GM23338 (cell line): ENCODE measurements around the gene GRID1. TPM values are rescaled to one million over a fixed set of nuclear protein-coding genes. Genes with fewer than 3 reads are reported as not detected.

ENCODE experiments used
- ATAC-seq: fragments of 200-7000 bp; cut with Tn5 transposase; 3 replicates; pipeline ENCODE4 v1.9.1; 2020
- DNase-seq: peaks from one replicate; pipeline ENCODE4 v3.0.0-alpha.2; 2015; ENCODE audit warnings: low spot score
- H2AFZ ChIP-seq: fragments of 200-600 bp; sonication (generic); 2 replicates; pipeline ENCODE4 v1.8.0; 2016; ENCODE audit warnings: antibody characterized with exemption, mild to moderate bottlenecking, moderate library complexity
- H3F3A ChIP-seq: fragments of 200-600 bp; sonication (generic); replicated peaks from 2 replicates; pipeline ENCODE4 v1.8.0; 2017; ENCODE audit warnings: antibody characterized with exemption, mixed run types, low read depth
- H3K27ac ChIP-seq: fragments of 200-600 bp; sonication (generic); 2 replicates; pipeline ENCODE4 v1.6.1; 2016; ENCODE audit warnings: low read depth
- H3K27me3 ChIP-seq: fragments of 200-600 bp; sonication (generic); 2 replicates; pipeline ENCODE4 v1.8.0; 2016; ENCODE audit warnings: mild to moderate bottlenecking, mixed run types, moderate library complexity; ENCODE audit not compliant: insufficient read depth
- H3K36me3 ChIP-seq: fragments of 200-600 bp; sonication (generic); 2 replicates; pipeline ENCODE4 v1.8.0; 2016; ENCODE audit warnings: mild to moderate bottlenecking; ENCODE audit not compliant: insufficient read depth
- H3K4me1 ChIP-seq: fragments of 200-600 bp; sonication (generic); 2 replicates; pipeline ENCODE4 v1.8.0; 2016; ENCODE audit warnings: mild to moderate bottlenecking, moderate library complexity; ENCODE audit not compliant: insufficient read depth
- H3K4me2 ChIP-seq: fragments of 200-600 bp; sonication (generic); 2 replicates; pipeline ENCODE4 v1.7.1; 2017; ENCODE audit warnings: mixed run types
- H3K4me3 ChIP-seq: fragments of 200-600 bp; sonication (generic); 2 replicates; pipeline ENCODE4 v1.6.1; 2016; ENCODE audit warnings: mixed run types
- H3K79me2 ChIP-seq: fragments of 200-600 bp; sonication (generic); replicated peaks from 2 replicates; pipeline ENCODE4 v1.8.0; 2017; ENCODE audit warnings: mild to moderate bottlenecking; ENCODE audit not compliant: insufficient read depth
- H3K9me2 ChIP-seq: fragments of 200-600 bp; sonication (generic); 2 replicates; pipeline ENCODE4 v1.8.0; 2017; ENCODE audit not compliant: insufficient read depth
- H4K20me1 ChIP-seq: fragments of 200-600 bp; sonication (generic); replicated peaks from 2 replicates; pipeline ENCODE4 v1.8.0; 2017; ENCODE audit warnings: mild to moderate bottlenecking; ENCODE audit not compliant: insufficient read depth
- H3K27ac Mint-ChIP-seq: 2 replicates; pipeline ENCODE4 v1.8.0; 2020; ENCODE audit warnings: inconsistent platforms, mild to moderate bottlenecking, moderate library complexity, mixed read lengths
- H3K27me3 Mint-ChIP-seq: 3 replicates; pipeline ENCODE4 v1.8.0; 2022; ENCODE audit warnings: low read depth, mild to moderate bottlenecking, moderate library complexity, mixed read lengths, inconsistent platforms; ENCODE audit not compliant: insufficient read depth, poor library complexity
- H3K36me3 Mint-ChIP-seq: 3 replicates; pipeline ENCODE4 v1.8.0; 2021; ENCODE audit warnings: low read depth, mild to moderate bottlenecking, inconsistent platforms, moderate library complexity, mixed read lengths
- H3K4me1 Mint-ChIP-seq: 3 replicates; pipeline ENCODE4 v1.8.0; 2020; ENCODE audit warnings: mild to moderate bottlenecking, inconsistent platforms, mixed read lengths
- H3K4me3 Mint-ChIP-seq: 3 replicates; pipeline ENCODE4 v1.8.0; 2021; ENCODE audit warnings: moderate library complexity, mild to moderate bottlenecking, inconsistent platforms, mixed read lengths
- H3K9me3 Mint-ChIP-seq: 3 replicates; pipeline ENCODE4 v1.8.0; 2020; ENCODE audit warnings: moderate library complexity, mild to moderate bottlenecking, inconsistent platforms, mixed read lengths
- CREB1 ChIP-seq: fragments of 250-450 bp; sonication (Bioruptor Pico); IDR thresholded peaks from 2 replicates; pipeline ENCODE4 v1.5.0; 2020; ENCODE audit warnings: low read depth, mild to moderate bottlenecking, moderate library complexity
- EZH2 ChIP-seq: fragments of 200-600 bp; sonication (generic); IDR thresholded peaks from one replicate; pipeline ENCODE4 v1.8.0; 2017; ENCODE audit warnings: antibody characterized with exemption, mild to moderate bottlenecking, low read depth; ENCODE audit not compliant: unreplicated experiment
- EZH2phosphoT487 ChIP-seq: fragments of 200-600 bp; sonication (generic); IDR thresholded peaks from one replicate; pipeline ENCODE4 v1.8.1; 2018; ENCODE audit warnings: antibody characterized with exemption; ENCODE audit not compliant: unreplicated experiment
- JUNB ChIP-seq: IDR thresholded peaks from one replicate; pipeline ENCODE4 v1.6.1; 2016; ENCODE audit warnings: antibody characterized with exemption; ENCODE audit not compliant: unreplicated experiment
- NANOG ChIP-seq: IDR thresholded peaks from 2 replicates; pipeline ENCODE4 v1.6.1; 2016; ENCODE audit warnings: antibody characterized with exemption, borderline replicate concordance
- POLR2AphosphoS5 ChIP-seq: IDR thresholded peaks from 2 replicates; pipeline ENCODE4 v1.6.1; 2016; ENCODE audit warnings: antibody characterized with exemption, low read depth
- REST ChIP-seq: IDR thresholded peaks from one replicate; pipeline ENCODE4 v1.6.1; 2018; ENCODE audit warnings: antibody characterized with exemption; ENCODE audit not compliant: unreplicated experiment
- STAT1 ChIP-seq: IDR thresholded peaks from one replicate; pipeline ENCODE4 v1.6.1; 2016; ENCODE audit warnings: antibody characterized with exemption; ENCODE audit not compliant: unreplicated experiment
- ZNF114 ChIP-seq: fragments of 250-450 bp; sonication (Bioruptor Pico); IDR thresholded peaks from 2 replicates; pipeline ENCODE4 v1.5.0; 2020; ENCODE audit warnings: mild to moderate bottlenecking, moderate library complexity
- ZNF331 ChIP-seq: fragments of 250-450 bp; sonication (Bioruptor Pico); IDR thresholded peaks from 2 replicates; pipeline ENCODE4 v1.5.0; 2020; ENCODE audit warnings: low read depth, mild to moderate bottlenecking, moderate library complexity
- ZNF462 ChIP-seq: fragments of 250-450 bp; sonication (Bioruptor Pico); IDR thresholded peaks from 2 replicates; pipeline ENCODE4 v1.5.0; 2020; ENCODE audit warnings: mild to moderate bottlenecking, moderate library complexity
- polyA plus RNA-seq: library from polyadenylated mRNA; unstranded; fragments of >200 nt; fragmentation: Nextera tagmentation; extraction: Ambion mirVana; gene quantifications from 2 replicates; pipeline ENCODE4 v1.2.1, GENCODE V29; 2016
- total RNA-seq: library from RNA; depleted of rRNA; stranded (reverse); fragments of >200 nt; shearing (Covaris generic); gene quantifications from 2 replicates; pipeline ENCODE4 v1.2.3, GENCODE V29; 2014
- TF ChIP-seq, protein P1 (sequence below), 2 experiments: fragments of 200-600 bp in 1 of 2; sonication (generic) in 1 of 2; conservative IDR thresholded peaks; 2 replicates each; pipeline versions ENCODE4 v1.5.1 to v1.6.1; 2016 to 2017; ENCODE audit warnings: antibody characterized with exemption in 2 of 2, low read depth in 2 of 2, mild to moderate bottlenecking in 2 of 2, moderate library complexity in 1 of 2
- TF ChIP-seq, protein P2 (sequence below): IDR thresholded peaks from 2 replicates; pipeline ENCODE4 v1.6.1; 2016; ENCODE audit warnings: antibody characterized with exemption

GRID1 gene
- total and polyA plus RNA-seq, 2 experiments from 2014 or later, result 0.14 to 0.15 TPM

DNA sequence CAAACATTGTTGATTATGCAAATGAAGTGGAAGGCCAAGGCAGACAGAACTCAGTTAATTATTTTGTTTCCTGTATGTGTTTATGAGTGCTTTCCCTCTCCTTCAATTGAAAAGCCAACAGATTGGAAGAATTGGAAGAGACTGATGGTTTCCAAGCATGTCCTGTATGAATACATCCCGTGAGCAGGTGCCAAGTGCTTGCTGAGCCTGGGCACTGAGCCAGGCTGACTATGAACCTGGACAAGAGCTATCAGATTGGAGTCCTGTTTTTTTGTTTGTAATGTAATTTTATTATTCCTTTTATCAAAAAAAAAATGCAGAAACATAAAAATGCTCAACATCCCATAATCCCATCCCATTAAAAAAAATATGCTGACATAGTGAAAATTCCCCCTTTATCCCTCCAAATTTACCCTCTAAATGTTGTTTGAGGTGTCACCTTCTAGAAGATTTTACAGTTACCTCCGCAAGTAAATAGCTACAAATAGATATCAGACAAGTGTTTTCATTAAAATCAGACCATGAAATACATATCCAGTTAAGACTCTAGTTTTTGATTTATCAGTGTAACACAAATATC, 449.5 kb downstream of the GRID1 start:
- H4K20me1 ChIP-seq, result no peaks in the 10 kb centered on the region
- no peaks in the 10 kb centered on the region for H3K36me3 ChIP-seq
- no peak overlapping the region for H3K4me2 ChIP-seq
- TF ChIP-seq JUNB (no peak), EZH2 (no peak), POLR2AphosphoS5 (no peak), STAT1 (no peak), ZNF331 (CRISPR knock-in tag) (no peak), NANOG (no peak), CREB1 (CRISPR knock-in tag) (no peak), EZH2phosphoT487 (no peak), ZNF114 (CRISPR knock-in tag) (no peak), REST (no peak), ZNF462 (CRISPR knock-in tag) (no peak)
- TF ChIP-seq, protein P1, sequence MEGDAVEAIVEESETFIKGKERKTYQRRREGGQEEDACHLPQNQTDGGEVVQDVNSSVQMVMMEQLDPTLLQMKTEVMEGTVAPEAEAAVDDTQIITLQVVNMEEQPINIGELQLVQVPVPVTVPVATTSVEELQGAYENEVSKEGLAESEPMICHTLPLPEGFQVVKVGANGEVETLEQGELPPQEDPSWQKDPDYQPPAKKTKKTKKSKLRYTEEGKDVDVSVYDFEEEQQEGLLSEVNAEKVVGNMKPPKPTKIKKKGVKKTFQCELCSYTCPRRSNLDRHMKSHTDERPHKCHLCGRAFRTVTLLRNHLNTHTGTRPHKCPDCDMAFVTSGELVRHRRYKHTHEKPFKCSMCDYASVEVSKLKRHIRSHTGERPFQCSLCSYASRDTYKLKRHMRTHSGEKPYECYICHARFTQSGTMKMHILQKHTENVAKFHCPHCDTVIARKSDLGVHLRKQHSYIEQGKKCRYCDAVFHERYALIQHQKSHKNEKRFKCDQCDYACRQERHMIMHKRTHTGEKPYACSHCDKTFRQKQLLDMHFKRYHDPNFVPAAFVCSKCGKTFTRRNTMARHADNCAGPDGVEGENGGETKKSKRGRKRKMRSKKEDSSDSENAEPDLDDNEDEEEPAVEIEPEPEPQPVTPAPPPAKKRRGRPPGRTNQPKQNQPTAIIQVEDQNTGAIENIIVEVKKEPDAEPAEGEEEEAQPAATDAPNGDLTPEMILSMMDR (conservative IDR thresholded peaks at IDR 0.05; ENCODE audit: low read depth in 2 of 2), result no peak
- TF ChIP-seq, protein P2, sequence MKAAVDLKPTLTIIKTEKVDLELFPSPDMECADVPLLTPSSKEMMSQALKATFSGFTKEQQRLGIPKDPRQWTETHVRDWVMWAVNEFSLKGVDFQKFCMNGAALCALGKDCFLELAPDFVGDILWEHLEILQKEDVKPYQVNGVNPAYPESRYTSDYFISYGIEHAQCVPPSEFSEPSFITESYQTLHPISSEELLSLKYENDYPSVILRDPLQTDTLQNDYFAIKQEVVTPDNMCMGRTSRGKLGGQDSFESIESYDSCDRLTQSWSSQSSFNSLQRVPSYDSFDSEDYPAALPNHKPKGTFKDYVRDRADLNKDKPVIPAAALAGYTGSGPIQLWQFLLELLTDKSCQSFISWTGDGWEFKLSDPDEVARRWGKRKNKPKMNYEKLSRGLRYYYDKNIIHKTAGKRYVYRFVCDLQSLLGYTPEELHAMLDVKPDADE, result no peak
- Mint-ChIP-seq H3K4me3 (no peak overlapping the region), H3K9me3 (peaks cover 62% of the 10 kb centered on the region), H3K36me3 (peaks cover 5% of the 10 kb centered on the region; the same call in 1 of the 3 replicates), H3K4me1 (peaks cover 10% of the 10 kb centered on the region), H3K27me3 (peaks cover 7% of the 10 kb centered on the region), H3K27ac (no peak overlapping the region)
- no peak for DNase-seq
- no peaks in the 10 kb centered on the region for H3K9me2 ChIP-seq
- no peaks in the 10 kb centered on the region for H3K79me2 ChIP-seq
- no peaks in the 10 kb centered on the region for H3K27me3 ChIP-seq
- H3K4me1 ChIP-seq, result no peaks in the 10 kb centered on the region; the same call in 1 of the 2 replicates
- no peak overlapping the region for H2AFZ ChIP-seq
- no peak overlapping the region for H3K27ac ChIP-seq
- no peak overlapping the region for H3K4me3 ChIP-seq
- ATAC-seq, result no peak
- no peaks in the 10 kb centered on the region for H3F3A ChIP-seq
